Measurements from ENCODE around the gene RFX1.
A peak's percentile ranks its signal among the peaks of the same experiment; 100 is the strongest.
"Not testable (repeated sequence)": the region's sequence is repeated elsewhere in the genome, so short reads cannot be mapped to it uniquely, and the experiment has no call there.

RFX1 gene

DNA sequence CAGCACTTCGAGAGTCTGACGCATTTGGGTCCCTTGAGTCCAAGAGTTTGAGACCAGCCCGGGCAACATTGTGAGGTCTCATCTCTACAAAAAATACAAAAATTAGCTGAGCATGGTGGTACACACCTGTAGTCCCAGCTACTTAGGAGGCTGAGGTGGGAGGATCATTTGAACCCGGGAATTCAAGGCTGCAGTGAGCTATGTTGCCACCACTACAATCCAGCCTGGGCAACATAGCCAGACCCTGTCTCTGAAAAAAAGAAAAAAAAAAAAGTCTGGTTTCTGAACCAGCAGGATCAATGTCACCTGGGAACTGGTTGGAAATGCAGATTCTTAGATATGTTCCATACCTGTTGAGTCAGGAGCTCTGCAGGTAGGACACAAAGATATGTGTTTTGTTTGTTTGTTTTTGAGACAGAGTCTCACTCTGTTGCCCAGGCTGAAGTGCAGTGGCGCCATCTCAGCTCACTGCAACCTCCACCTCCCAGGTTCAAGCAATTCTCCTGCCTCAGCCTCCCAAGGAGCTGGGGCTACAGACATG lies 20.6 kb upstream of the RFX1 start:
- DNase-seq: not testable (repeated sequence)

DNA sequence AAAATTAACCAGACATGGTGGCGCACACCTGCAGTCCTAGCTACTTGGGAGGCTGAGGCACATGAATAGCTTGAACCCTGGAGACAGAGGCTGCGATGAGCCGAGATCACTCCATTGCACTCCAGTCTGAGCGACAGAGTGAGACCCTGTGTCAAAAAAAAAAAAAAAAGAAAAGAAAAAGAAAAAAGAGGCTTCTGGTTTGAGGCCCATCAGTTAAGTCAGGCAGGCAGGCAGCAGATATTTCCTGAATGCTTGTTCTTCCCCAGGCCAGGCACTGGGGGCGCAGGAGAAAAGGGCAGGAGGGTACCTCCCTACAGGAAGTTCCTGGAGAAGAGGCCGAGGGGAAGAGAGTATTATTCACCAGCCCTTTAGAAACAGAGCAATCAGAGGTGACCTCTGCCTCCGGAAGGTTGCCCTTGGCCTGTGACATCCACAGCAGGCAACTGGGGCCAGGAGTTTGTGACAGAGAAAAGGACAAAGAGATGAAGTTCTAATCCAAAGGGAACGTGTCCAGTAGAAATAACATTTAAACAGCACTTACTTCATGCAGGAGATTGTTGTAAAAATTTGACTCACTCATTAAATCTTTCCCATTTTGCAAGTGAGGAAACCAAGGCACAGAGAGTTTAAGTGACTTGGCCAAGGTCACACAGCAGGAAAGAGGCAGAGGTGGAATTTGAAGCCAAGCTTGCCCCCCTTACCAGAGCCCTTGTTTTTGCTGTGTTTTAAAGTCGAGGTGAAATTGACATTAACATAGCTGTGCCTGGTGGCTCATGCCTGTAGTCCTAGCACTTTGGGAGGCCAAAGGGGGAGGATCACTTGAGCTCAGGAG lies 17.5 kb upstream of the RFX1 start:
- peak; percentile 99 for DNase-seq

DNA sequence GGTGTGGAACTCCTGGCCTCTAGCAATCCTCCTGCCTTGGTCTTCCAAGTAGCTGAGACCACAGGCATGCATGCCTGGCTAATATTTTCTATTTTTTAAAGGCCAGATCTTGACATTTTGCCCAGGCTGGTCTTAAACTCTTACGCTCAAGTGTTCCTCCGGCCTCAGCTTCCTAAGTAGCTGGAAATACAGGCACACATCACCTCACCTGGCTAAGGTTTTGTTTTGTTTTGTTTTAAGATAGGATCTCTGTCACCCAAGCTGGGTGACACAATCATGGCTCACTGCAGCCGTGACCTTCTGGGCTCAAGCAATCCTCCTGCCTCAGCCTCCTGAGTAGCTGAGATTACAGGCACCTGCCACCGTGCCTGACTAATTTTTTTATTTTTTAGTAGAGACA lies 16.3 kb upstream of the RFX1 start:
- no peak for DNase-seq

DNA sequence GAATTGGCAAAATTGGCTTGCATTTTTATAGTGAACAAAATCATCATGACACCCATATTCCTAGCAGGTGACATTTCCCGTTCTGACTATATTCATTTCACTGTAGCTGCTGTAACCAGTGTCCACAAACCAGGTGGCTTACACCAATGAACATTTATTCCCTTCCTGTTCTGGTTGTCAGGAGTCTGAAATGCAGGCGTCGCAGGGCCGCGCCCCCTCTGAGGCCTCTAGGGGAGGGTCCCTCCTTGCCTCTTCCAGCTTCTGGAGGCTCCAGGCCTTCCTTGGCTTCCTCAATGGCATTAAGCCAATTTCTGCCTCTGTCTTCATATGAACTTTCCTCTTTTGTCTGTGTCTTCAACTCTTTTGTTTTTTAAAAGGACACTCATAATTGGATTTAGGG lies 15.4 kb upstream of the RFX1 start:
- DNase-seq: peak; percentile 60

DNA sequence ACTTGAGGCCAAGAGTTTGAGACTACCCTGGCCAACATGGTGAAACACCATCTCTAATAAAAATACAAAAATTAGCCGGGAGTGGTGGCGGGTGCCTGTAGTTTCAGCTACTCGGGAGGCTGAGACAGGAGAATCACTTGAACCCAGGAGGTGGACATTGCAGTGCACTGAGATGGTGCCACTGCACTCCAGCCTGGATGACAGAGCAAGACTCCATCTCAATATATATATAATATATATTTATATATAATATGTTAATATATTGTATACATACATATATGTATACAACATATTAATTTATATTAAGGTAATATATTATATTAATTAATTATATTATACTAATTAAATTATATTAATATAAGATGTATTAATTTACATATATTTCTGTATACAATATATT lies 13.6 kb upstream of the RFX1 start:
- DNase-seq: not testable (repeated sequence)

DNA sequence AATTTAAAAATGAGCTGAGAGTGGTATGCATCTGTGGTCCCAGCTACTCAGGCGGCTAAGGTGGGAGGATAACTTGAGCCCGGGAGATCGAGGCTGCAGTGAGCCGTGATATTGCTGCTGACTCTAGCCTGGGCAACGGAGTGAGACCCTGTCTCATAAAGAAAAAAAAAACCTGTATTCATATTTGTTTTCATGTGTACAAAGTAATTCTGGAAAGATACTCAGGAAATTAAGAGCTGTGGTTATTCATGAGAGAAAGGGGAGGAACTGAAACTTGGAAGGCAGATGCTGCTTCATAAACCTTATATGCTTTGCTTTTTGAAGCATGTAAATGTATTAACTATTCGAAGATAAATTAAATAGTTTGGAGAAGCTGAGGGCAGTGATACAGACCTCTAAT lies 13.0 kb upstream of the RFX1 start:
- no peak for DNase-seq

DNA sequence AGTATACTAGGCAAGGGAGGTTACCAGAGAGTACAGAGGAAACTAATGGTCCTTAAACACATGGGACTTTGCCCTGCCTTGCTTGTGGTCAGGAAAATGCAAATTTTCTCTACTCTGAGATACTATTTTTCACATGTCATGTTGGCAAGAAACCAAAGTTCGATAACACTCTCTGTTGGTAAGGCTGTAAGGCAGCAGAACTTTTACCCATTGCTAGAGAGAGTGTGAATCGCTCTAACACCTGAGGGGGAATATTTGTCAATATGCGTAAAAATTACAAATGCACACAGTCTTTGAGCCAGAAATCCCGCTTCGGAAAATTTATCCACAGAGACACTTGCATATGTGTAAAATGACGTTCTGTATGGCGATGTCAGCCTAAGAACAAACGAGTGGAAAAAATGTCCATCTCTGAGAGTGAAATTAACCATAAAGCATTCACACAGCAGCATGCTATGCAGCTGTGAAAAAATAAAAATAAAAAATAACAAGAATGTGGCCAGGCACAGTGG lies 9.5 kb upstream of the RFX1 start:
- peak; percentile 99 for DNase-seq

DNA sequence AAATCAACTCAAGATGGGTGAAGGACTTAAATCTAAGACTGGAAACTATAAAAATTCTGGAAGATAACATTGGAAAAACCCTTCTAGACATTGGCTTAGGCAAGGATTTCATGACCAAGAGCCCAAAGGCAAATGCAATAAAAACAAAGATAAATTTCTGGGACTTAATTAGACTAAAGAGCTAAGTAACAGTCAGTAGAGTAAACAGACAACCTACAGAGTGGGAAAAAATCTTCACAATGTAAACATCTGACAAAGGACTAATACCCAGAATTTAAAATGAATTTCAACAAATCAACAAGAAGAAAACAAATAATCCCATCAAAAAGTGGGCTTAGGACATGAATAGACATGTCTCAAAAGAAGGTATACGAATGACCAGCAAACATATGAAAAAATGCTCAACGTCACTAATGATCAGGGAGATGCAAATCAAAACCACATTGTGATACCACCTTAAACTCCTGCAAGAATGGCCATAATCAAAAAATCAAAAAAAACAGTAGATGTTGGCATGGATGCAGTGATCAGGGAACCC lies 6.3 kb upstream of the RFX1 start:
- no peak for DNase-seq

DNA sequence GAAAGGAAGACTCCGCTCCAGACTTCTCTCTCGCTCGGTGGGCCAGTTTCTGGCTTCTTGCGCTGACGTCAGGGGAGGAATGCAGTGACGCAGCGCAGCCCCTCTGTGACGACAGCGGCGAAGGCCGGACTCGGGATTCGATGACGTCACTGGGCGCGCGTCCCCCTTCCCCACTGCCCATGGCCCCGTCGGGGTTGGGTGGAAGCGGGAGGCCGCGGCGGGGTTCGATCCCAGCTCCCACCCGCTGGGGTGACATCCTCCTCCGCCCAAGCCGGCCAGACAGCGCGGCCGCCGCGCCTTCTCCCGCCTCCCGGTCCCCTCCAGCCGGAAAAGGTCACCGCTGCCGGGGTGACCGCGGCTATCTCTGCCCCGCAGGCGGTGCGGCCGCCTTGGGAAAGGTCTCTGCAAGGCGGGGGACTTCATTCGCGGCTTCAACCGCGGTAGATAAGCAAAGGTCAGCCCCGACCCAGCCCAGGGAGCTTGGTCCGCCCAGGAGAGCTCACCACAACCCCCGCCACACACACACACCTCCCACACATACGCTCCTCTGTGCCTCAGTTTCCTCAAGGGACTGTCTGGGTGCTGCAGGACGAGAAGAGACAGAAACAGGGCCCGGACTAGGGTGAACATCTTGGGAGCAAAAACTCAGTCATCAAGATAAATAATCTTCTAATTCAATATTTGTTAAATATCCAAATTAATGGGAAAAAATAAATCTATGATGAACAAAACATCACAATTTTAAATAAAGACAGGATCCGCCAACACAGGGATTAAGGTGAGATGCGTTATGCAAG lies 844 bp upstream of the RFX1 start:
- peak; percentile 100 for DNase-seq

DNA sequence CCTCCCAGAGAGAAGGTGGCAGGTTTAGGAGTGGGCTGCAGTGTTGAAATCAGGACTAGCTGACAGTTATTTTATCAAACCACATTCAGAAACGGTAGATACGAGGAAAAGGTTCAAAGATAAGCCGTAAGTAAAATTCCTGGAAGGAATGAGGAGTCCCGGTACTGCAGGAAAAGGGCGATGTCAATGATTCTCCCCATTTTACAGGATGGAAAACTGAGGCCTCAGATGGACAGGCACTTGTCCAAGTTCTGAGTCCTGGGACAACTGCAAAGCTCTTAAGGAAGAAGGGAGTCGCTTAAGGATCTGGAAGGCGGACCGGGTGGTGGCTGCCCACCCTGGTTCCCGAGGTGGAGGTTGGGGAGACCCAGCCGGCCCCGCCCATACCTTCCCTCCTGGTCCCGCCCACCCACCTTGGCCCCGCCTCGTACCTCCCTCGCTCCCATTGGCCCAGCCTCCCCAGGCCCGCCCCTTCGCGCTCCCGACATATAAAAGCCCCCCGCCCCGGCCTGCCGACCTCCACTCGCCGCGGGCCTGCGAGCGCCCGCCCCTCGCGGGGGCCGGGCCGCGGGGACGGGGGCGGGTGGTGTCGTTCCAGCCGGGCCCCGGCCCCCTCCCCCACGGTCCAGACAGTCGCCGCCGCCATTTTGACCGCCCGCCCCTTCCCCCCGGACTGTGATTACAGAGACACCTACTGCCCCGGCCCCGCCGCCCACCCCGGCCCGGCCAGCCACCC lies 603 bp downstream of the RFX1 start:
- DNase-seq: peak; percentile 99

DNA sequence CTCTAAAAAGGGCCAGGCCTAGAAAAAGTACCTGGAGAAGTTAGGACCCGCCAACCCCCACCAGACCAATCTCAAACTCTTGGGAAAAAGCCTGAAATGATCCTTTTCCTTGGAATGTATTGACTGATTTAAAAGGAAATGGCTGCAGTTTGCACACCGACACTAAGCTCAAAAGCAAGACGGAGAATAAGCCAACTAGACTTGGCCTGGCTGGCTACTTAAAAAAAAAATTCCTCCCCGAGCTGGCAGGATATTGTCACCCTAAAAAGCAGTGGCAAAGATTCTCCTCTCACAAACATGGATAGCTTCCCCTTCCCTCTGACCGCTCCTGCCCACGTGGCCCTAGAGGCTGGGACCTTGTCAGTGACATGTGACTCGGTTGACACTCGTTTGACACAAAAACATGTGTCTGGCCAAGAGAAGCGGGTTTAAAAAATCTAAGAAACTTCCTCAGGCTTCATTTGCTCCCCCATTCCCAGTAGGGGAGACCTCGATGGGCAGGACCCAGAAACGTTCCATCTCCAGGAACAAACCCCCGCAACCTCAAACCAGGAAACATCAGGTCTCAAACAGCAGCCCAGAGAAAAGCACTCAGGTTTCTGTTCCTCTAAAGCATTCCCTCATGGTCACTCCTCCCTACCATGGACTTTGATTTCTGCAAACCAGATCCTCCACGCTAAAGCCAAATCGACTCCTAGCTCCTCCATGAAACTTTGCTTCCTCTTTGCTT lies 1.3 kb downstream of the RFX1 start:
- DNase-seq: peak; percentile 93

DNA sequence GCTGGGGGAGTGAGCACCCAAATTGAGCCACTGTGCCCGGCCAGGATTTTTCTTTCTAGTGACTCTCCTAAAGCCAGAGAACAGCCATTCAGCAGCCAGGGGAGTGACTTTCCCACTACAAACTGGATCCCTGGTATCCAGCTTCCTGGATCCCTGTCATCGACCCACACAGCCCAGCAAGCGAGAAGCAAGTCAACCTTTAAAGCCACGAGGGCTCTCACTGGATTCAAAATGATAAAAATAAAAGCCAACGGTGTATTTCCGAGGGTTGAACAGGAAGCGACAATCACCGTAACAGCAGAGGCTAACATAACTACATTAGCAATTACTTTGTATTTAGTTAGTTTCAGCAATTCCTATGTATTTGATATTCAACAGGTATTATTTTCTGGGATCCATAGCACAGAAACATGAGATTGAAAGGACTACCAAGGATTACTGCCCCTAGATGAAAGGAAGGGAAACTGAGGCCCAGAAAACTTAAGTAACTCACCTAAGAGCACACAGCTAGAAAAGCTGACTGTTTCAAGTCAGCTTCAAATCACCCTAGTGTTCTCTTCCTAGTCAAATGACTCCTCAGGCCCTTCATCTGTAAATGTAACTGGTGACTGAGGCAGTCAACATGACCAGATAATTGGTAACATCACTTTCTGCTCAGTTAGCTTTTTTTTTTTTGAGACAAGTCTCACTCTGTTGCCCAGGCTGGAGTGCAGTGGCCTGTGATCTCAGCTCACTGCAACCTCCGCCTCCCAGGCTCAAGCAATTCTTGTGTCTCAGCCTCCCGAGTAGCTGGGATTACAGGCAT lies 2.7 kb downstream of the RFX1 start:
- peak; percentile 64 for DNase-seq

DNA sequence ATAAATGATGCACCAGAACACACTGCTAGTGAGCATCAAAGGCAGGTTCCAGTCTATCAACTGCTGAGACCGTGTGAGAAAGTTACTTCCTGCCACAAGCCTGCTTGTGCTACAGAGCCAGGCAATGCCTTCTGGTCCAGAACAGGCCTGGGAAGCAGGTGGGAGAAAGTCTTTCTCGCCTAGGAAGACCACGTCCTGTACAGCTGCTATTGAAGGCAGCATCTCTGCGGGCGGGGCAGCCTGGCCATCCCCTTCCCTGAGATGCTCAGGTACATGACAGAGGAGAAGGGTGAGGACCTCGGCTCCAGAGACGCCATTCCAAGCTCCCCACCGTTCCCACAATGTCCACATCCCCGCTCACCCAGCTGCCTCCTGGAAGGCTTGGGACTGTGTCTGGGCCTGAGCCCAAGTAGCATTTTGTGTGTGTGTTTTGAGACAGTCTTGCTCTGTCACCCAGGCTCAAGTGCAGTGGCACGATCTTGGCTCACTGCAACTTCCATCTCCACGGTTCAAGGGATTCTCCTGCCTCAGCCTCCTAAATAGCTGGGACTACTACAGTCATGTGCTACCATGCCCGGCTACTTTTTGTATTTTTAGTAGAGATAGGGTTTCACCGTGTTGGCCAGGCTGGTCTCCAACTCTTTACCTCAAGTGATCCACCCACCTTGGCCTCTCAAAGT lies 3.4 kb downstream of the RFX1 start:
- DNase-seq: no peak

DNA sequence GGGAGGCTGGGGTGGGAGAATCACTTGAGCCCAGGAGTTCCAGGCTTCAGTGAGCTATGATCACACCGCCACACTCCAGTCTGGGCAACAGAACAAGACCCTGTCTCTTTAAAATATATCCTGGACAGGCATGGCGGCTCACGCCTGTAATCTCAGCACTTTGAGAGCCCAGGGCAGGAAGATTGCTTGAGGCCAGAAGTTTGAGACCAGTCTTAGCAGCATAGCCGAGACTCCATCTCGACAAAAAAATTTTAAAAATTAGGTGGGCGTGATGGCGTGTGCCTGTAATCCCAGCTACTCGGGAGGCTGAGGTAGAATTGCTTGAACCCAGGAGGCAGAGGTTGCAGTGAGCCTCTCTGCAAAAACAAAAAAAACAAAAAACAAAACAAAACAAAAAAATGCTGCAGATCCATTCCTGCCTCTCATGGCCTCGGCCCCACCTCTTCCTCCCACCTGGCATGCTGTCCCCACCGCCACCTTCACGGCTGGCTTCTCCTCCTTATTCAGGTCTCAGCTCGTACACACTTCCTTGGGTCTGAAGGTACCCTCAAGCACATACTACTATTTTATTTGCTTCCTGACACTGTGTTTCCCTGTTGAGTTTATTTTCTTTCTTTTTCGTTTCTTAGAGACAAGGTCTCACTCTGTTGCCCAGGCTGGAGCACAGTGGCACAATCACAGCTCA lies 5.3 kb downstream of the RFX1 start:
- DNase-seq: no peak

DNA sequence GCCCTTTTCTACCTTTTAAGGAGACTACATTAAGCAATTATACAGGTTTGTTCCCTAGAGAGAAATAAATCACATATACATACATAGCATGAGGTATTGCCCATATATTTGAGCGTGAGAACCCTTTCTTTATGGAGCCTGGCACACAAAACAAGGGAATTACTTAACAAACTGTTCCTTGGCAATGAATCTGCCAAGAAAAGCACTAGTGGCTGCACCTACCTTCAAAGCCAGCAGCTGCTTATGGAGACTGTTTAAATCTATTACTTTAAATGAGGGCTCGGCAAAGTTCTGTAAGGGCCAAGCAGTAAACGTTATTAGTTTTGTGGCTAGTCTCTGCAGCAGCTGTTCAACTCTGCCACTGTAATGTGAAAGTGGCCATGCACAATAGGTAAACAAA lies 7.0 kb downstream of the RFX1 start:
- DNase-seq: no peak

DNA sequence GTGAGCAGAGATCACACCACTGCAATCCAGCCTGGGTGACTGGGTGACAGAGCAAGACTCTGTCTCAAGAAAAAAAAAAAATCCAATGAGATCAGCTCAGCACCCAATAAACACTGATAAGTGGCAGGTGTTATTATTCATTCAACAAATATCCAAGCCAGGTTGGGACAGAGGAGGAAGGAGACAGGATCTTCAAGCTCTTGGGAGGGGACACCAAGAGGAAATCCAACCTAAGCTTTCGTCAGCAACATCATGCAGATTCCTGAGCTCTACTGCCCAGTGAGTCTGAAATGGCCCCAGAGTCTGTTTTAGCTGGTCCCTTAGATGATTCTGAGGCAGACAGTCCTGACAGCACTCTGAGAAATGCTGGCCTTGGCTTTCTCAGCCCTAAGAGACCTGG lies 7.7 kb downstream of the RFX1 start:
- DNase-seq: no peak

DNA sequence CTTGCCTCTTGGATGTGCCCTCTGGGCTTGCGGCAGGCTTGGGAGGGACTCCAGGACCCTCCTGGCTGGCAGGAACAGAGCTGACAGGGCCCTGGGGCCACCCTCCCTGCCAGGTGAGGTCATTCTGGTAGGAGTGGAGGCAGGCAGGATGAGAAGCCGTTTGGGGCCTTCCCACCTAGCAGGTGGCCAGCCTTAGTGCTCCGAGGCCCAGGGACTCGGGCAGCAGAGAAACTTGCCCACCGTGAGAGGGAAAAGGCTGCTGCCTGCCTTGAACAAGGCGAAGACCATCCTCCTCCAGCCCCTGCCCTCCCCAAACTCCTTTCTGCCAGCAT lies 8.5 kb downstream of the RFX1 start:
- no peak for DNase-seq

DNA sequence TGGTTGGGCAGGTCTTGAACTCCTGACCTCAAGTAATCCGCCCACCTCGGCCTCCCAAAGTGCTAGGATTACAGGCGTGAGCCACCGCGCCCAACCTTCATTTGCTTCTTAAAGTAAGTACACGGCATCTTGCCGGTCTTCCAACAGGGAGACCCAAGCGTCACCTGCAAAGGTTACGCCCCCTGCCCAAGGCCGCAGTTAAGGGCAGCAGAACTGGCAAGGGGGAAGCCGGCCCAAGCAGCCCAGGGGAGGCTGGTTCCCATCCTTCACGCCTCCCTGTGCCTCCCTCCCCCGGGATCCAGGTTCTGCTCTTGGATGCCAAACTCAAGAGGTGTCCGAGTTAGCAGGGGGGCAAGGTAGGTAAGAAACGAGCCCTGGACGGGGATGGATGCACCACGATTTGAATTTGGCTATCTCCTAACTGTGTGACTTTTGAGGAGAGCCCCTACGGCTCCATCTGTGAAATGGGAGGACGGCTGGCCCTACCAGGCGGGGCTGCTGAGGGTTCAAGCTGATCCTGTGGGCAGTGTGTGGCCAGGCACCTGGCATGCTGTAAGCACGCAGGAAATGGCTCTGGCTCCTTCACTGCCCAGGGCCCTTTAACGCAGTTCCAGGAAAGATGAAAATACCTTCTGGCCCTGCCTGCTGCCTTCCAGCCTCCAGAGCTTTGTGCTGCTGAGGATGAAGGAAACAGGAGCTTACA lies 9.0 kb downstream of the RFX1 start:
- DNase-seq: no peak

Measured in OCI-M1 (cell line).